Ascending aorta (tissue), 2 donors: ENCODE measurements around the gene DOCK2. TPM values are rescaled to one million over a fixed set of nuclear protein-coding genes. Genes with fewer than 3 reads are reported as not detected.

Experiments
- DNase-seq, 2 donors: peaks; one replicate each; pipeline ENCODE4 v3.0.0-alpha.2; 2019; ENCODE audit warnings: low spot score in 2 of 2
- H3K27ac ChIP-seq, 2 donors: fragments of 200-600 bp; sonication (generic); one replicate each; pipeline ENCODE4 v1.5.1; 2016 to 2017; ENCODE audit warnings: mild to moderate bottlenecking in 1 of 2
- H3K27me3 ChIP-seq: fragments of 200-600 bp; sonication (generic); one replicate; pipeline ENCODE4 v1.5.1; 2017
- H3K36me3 ChIP-seq, 2 donors: fragments of 200-600 bp; sonication (generic); one replicate each; pipeline ENCODE4 v1.5.1; 2016
- H3K4me1 ChIP-seq, 2 donors: fragments of 200-600 bp; sonication (generic); one replicate each; pipeline ENCODE4 v1.5.1; 2016 to 2017; ENCODE audit warnings: mild to moderate bottlenecking in 1 of 2
- H3K4me3 ChIP-seq, 2 donors: fragments of 200-600 bp; sonication (generic); one replicate each; pipeline ENCODE4 v1.5.1; 2016 to 2017; ENCODE audit warnings: mild to moderate bottlenecking in 1 of 2
- H3K9me3 ChIP-seq, 2 donors: fragments of 200-600 bp; sonication (generic); one replicate each; pipeline ENCODE4 v1.5.1; 2016
- CTCF ChIP-seq, 3 experiments: fragments of 200-600 bp in 2 of 3; fragments of 450-650 bp in 1 of 3; sonication (generic) in 2 of 3; IDR thresholded peaks; one replicate each; pipeline ENCODE4 v1.5.1; 2016 to 2019; ENCODE audit warnings: antibody characterized with exemption in 3 of 3, mild to moderate bottlenecking in 1 of 3, moderate library complexity in 1 of 3
- intact Hi-C: fragments of 100-400 bp; cut with DNase I; formaldehyde crosslinking; loops from one replicate; pipeline ENCODE4 v1.15.1; 2023
- total RNA-seq: library from RNA; depleted of rRNA; stranded (reverse); fragments of >200 nt; gene quantifications from one replicate; pipeline ENCODE4 v1.1.0, GENCODE V29; 2016

The DOCK2 gene
- total RNA-seq, 1 donor from 2014 or later, result 33.1 TPM

GRCh38 chr5:170049713-170050112 lies 412.6 kb downstream of the DOCK2 start:
- Histone ChIP-seq H3K36me3 (no peaks in the 10 kb centered on the region), H3K4me1 (no peaks in the 10 kb centered on the region), H3K4me3 (no peak overlapping the region), H3K9me3 (no peaks in the 10 kb centered on the region), H3K27me3 (no peaks in the 10 kb centered on the region), H3K27ac (no peak overlapping the region)
- TF ChIP-seq CTCF (IDR thresholded peaks at IDR 0.05), result no peak
- intact Hi-C loops, result no loop called here
- DNase-seq, result no peak

- no peak for TF ChIP-seq CTCF (IDR thresholded peaks at IDR 0.05)
- no peaks in the 10 kb centered on the region for H3K4me1 ChIP-seq
- no peaks in the 10 kb centered on the region for H3K36me3 ChIP-seq
- H3K27ac ChIP-seq, result no peak overlapping the region
- intact Hi-C loops, result no loop called here
- no peaks in the 10 kb centered on the region for H3K27me3 ChIP-seq
- no peak overlapping the region for H3K4me3 ChIP-seq
- no peak for DNase-seq
- H3K9me3 ChIP-seq, result no peaks in the 10 kb centered on the region
Observed at GRCh38 chr5:170053896-170054295, 416.8 kb downstream of the DOCK2 start.

GRCh38 chr5:170055606-170056005 lies 418.5 kb downstream of the DOCK2 start:
- Histone ChIP-seq H3K27me3 (no peaks in the 10 kb centered on the region), H3K9me3 (no peaks in the 10 kb centered on the region), H3K4me3 (no peak overlapping the region), H3K4me1 (no peaks in the 10 kb centered on the region), H3K36me3 (no peaks in the 10 kb centered on the region), H3K27ac (no peak overlapping the region)
- no peak for DNase-seq
- intact Hi-C loops, result no loop called here
- TF ChIP-seq CTCF (IDR thresholded peaks at IDR 0.05), result no peak

- H3K4me1 ChIP-seq, result no peaks in the 10 kb centered on the region
- H3K27me3 ChIP-seq, result no peaks in the 10 kb centered on the region
- intact Hi-C loops, result no loop called here
- no peak overlapping the region for H3K4me3 ChIP-seq
- no peaks in the 10 kb centered on the region for H3K36me3 ChIP-seq
- TF ChIP-seq CTCF (IDR thresholded peaks at IDR 0.05), result no peak
- H3K27ac ChIP-seq, result no peak overlapping the region
- H3K9me3 ChIP-seq, result no peaks in the 10 kb centered on the region
- DNase-seq, result no peak
Observed at GRCh38 chr5:170056561-170057267, 419.6 kb downstream of the DOCK2 start.

GRCh38 chr5:170057311-170057710 lies 420.2 kb downstream of the DOCK2 start:
- no peak overlapping the region for H3K4me3 ChIP-seq
- no peaks in the 10 kb centered on the region for H3K4me1 ChIP-seq
- H3K27ac ChIP-seq, result no peak overlapping the region
- no peaks in the 10 kb centered on the region for H3K9me3 ChIP-seq
- DNase-seq, result no peak
- no peaks in the 10 kb centered on the region for H3K27me3 ChIP-seq
- intact Hi-C loops, result no loop called here
- no peaks in the 10 kb centered on the region for H3K36me3 ChIP-seq
- no peak for TF ChIP-seq CTCF (IDR thresholded peaks at IDR 0.05)

GRCh38 chr5:170059221-170059620 lies 422.1 kb downstream of the DOCK2 start:
- intact Hi-C loops, result no loop called here
- Histone ChIP-seq H3K4me1 (no peaks in the 10 kb centered on the region), H3K27ac (no peak overlapping the region), H3K36me3 (no peaks in the 10 kb centered on the region), H3K4me3 (no peak overlapping the region), H3K9me3 (no peaks in the 10 kb centered on the region), H3K27me3 (no peaks in the 10 kb centered on the region)
- TF ChIP-seq CTCF (IDR thresholded peaks at IDR 0.05), result no peak
- DNase-seq, result no peak
